Mesendoderm (in vitro differentiated cells): ENCODE data around the gene KLHL14.
A peak's percentile ranks its signal among the peaks of the same experiment; 100 is the strongest.
"Not testable (repeated sequence)": the region's sequence is repeated elsewhere in the genome, so short reads cannot be mapped to it uniquely, and the experiment has no call there.

Experiments used
- DNase-seq: peaks from one replicate; pipeline ENCODE4 v3.0.0; 2013
- H2AK5ac ChIP-seq: 2 replicates; pipeline ENCODE4 v1.6.1; 2013; ENCODE audit warnings: low read length, inconsistent platforms
- H2BK120ac ChIP-seq: 2 replicates; pipeline ENCODE4 v1.6.1; 2013; ENCODE audit warnings: low read depth, mild to moderate bottlenecking, low read length, moderate library complexity, mixed read lengths
- H2BK15ac ChIP-seq: replicated peaks from 2 replicates; pipeline ENCODE4 v1.6.1; 2013; ENCODE audit warnings: low read depth, mild to moderate bottlenecking, moderate library complexity
- H2BK5ac ChIP-seq: 2 replicates; pipeline ENCODE4 v1.6.1; 2013; ENCODE audit warnings: low read length, inconsistent platforms
- H3K18ac ChIP-seq: 2 replicates; pipeline ENCODE4 v1.6.1; 2013; ENCODE audit warnings: mild to moderate bottlenecking, low read length, mixed read lengths
- H3K23ac ChIP-seq: one replicate; pipeline ENCODE4 v1.6.1; 2013; ENCODE audit warnings: low read length
- H3K27ac ChIP-seq: 2 replicates; pipeline ENCODE4 v1.5.1; 2013; ENCODE audit warnings: low read depth, mild to moderate bottlenecking, inconsistent platforms, low read length, moderate library complexity
- H3K27me3 ChIP-seq: 2 replicates; pipeline ENCODE4 v1.6.1; 2013; ENCODE audit warnings: low read length, control low read depth, mild to moderate bottlenecking, inconsistent platforms; ENCODE audit not compliant: insufficient read depth, poor library complexity
- H3K36me3 ChIP-seq: 2 replicates; pipeline ENCODE4 v1.6.1; 2013; ENCODE audit warnings: low read length, inconsistent platforms; ENCODE audit not compliant: control insufficient read depth, insufficient read depth
- H3K4ac ChIP-seq: one replicate; pipeline ENCODE4 v1.6.1; 2013; ENCODE audit warnings: low read depth, mild to moderate bottlenecking, low read length, moderate library complexity
- H3K4me1 ChIP-seq: 2 replicates; pipeline ENCODE4 v1.6.1; 2013; ENCODE audit warnings: low read depth, low read length, inconsistent platforms; ENCODE audit not compliant: control insufficient read depth
- H3K4me2 ChIP-seq: 2 replicates; pipeline ENCODE4 v1.6.1; 2013; ENCODE audit warnings: low read length
- H3K4me3 ChIP-seq: 2 replicates; pipeline ENCODE4 v1.5.1; 2013; ENCODE audit warnings: mild to moderate bottlenecking, low read length
- H3K56ac ChIP-seq: one replicate; pipeline ENCODE4 v1.6.1; 2013; ENCODE audit warnings: low read length
- H3K79me1 ChIP-seq: 2 replicates; pipeline ENCODE4 v1.6.1; 2013; ENCODE audit warnings: low read length, inconsistent platforms
- H3K79me2 ChIP-seq: 2 replicates; pipeline ENCODE4 v1.6.1; 2013; ENCODE audit warnings: mild to moderate bottlenecking, low read length; ENCODE audit not compliant: control insufficient read depth, insufficient read depth
- H3K9ac ChIP-seq: 2 replicates; pipeline ENCODE4 v1.6.1; 2013; ENCODE audit warnings: low read length, inconsistent platforms
- H4K5ac ChIP-seq: one replicate; pipeline ENCODE4 v1.6.1; 2013; ENCODE audit warnings: low read length
- H4K8ac ChIP-seq: one replicate; pipeline ENCODE4 v1.6.1; 2013; ENCODE audit warnings: low read depth, mild to moderate bottlenecking, control low read depth, low read length, moderate library complexity
- WGBS: extraction: QIAGEN DNeasy Blood & Tissue Kit; methylation state at CpG from one replicate; pipeline ENCODE4 v1.1.7; 2013; ENCODE audit warnings: low lambda C conversion rate, missing lambda C conversion rate; ENCODE audit not compliant: insufficient coverage; ENCODE audit errors: extremely low coverage; 5-methylcytosine and 5-hydroxymethylcytosine counted together

KLHL14 gene

GRCh38 chr18:32661486-32662299, 111.1 kb downstream of the KLHL14 start:
- Histone ChIP-seq H2BK5ac (no peak overlapping the region), H2BK120ac (no peak overlapping the region), H3K36me3 (no peaks in the 10 kb centered on the region), H3K27ac (no peak overlapping the region), H3K4me2 (no peak overlapping the region), H4K8ac (no peak overlapping the region), H3K23ac (no peak overlapping the region), H3K9ac (no peak overlapping the region), H3K56ac (no peak overlapping the region), H3K79me1 (no peaks in the 10 kb centered on the region), H4K5ac (no peak overlapping the region), H3K4ac (no peak overlapping the region), H3K79me2 (no peaks in the 10 kb centered on the region), H3K18ac (no peak overlapping the region), H2AK5ac (no peak overlapping the region), H3K4me1 (no peaks in the 10 kb centered on the region), H3K27me3 (no peaks in the 10 kb centered on the region), H3K4me3 (no peak overlapping the region), H2BK15ac (no peak overlapping the region)
- DNase-seq = peak; percentile 74
- whole genome bisulfite sequencing = no CpG with 5 or more reads among the region's 2 CpGs

GRCh38 chr18:32654507-32654906, 118.3 kb downstream of the KLHL14 start:
- H4K8ac ChIP-seq, H2BK15ac ChIP-seq: not testable (repeated sequence)
- WGBS = no CpG with 5 or more reads among the region's 3 CpGs

GRCh38 chr18:32637659-32638058, 135.2 kb downstream of the KLHL14 start:
- H3K23ac ChIP-seq, H3K4me1 ChIP-seq, H3K27ac ChIP-seq, H3K4ac ChIP-seq, H3K27me3 ChIP-seq, H3K79me2 ChIP-seq, H2BK15ac ChIP-seq, H3K18ac ChIP-seq, H2AK5ac ChIP-seq, H3K36me3 ChIP-seq, H3K4me2 ChIP-seq, DNase-seq, H3K9ac ChIP-seq, H3K56ac ChIP-seq, H2BK5ac ChIP-seq, H3K4me3 ChIP-seq, H4K8ac ChIP-seq, H4K5ac ChIP-seq, H2BK120ac ChIP-seq, H3K79me1 ChIP-seq: not testable (repeated sequence)
- whole genome bisulfite sequencing = no CpG with 5 or more reads among the region's 1 CpG

More at GRCh38 chr18:32654507-32654906, 118.3 kb downstream of the KLHL14 start:
- H3K4me2 ChIP-seq, H3K56ac ChIP-seq, H3K18ac ChIP-seq, H3K27ac ChIP-seq, H4K5ac ChIP-seq, H3K36me3 ChIP-seq, H3K4me1 ChIP-seq, H2BK5ac ChIP-seq, H3K9ac ChIP-seq, H3K79me2 ChIP-seq, DNase-seq, H3K4me3 ChIP-seq, H2AK5ac ChIP-seq, H2BK120ac ChIP-seq, H3K23ac ChIP-seq, H3K79me1 ChIP-seq, H3K4ac ChIP-seq, H3K27me3 ChIP-seq: not testable (repeated sequence)

GRCh38 chr18:32637226-32637625, 135.6 kb downstream of the KLHL14 start:
- no peak overlapping the region for H2BK120ac ChIP-seq
- H3K9ac ChIP-seq = no peak overlapping the region
- H3K79me1 ChIP-seq = no peaks in the 10 kb centered on the region
- no peak for DNase-seq
- no peaks in the 10 kb centered on the region for H3K36me3 ChIP-seq
- no peak overlapping the region for H2AK5ac ChIP-seq
- no peak overlapping the region for H3K23ac ChIP-seq
- H3K4ac ChIP-seq = no peak overlapping the region
- no peak overlapping the region for H3K56ac ChIP-seq
- no peaks in the 10 kb centered on the region for H3K79me2 ChIP-seq
- H4K8ac ChIP-seq = no peak overlapping the region
- no peaks in the 10 kb centered on the region for H3K27me3 ChIP-seq
- no peak overlapping the region for H3K4me3 ChIP-seq
- no peak overlapping the region for H2BK5ac ChIP-seq
- H2BK15ac ChIP-seq = no peak overlapping the region
- no peak overlapping the region for H4K5ac ChIP-seq
- H3K18ac ChIP-seq = no peak overlapping the region
- no peaks in the 10 kb centered on the region for H3K4me1 ChIP-seq
- H3K27ac ChIP-seq = no peak overlapping the region
- WGBS = no CpG with 5 or more reads among the region's 2 CpGs
- H3K4me2 ChIP-seq = no peak overlapping the region

- Histone ChIP-seq H3K4me3 (no peak overlapping the region), H4K8ac (no peak overlapping the region), H2BK5ac (no peak overlapping the region), H3K27me3 (no peaks in the 10 kb centered on the region), H3K9ac (no peak overlapping the region), H3K27ac (no peak overlapping the region), H2BK120ac (no peak overlapping the region), H4K5ac (no peak overlapping the region), H3K4me2 (no peak overlapping the region), H2BK15ac (no peak overlapping the region), H3K36me3 (no peaks in the 10 kb centered on the region), H3K4ac (no peak overlapping the region), H3K79me2 (no peaks in the 10 kb centered on the region), H3K18ac (no peak overlapping the region), H3K79me1 (no peaks in the 10 kb centered on the region), H2AK5ac (no peak overlapping the region), H3K23ac (no peak overlapping the region), H3K56ac (no peak overlapping the region), H3K4me1 (no peaks in the 10 kb centered on the region)
- WGBS = 100% methylated on average over 1 of the region's 5 CpGs
- DNase-seq = no peak
Measured at GRCh38 chr18:32634876-32635431, 137.9 kb downstream of the KLHL14 start.
